ENCODE data around the gene PLCB2. TPM values are rescaled to one million over a fixed set of nuclear protein-coding genes. Genes with fewer than 3 reads are reported as not detected.

Gene PLCB2
- total RNA-seq, 1 donor from 2014 or later: not detected

- H3K36me3 ChIP-seq (ENCODE audit: control insufficient read depth, insufficient read depth, low read length): no peaks in the 10 kb centered on the region
- DNase-seq (ENCODE audit: low read depth) (no peak), FAIRE-seq (peak; percentile 52)
- no peak for TF ChIP-seq CTCF (IDR thresholded peaks at IDR 0.05; ENCODE audit: insufficient read depth, low read length, severe bottlenecking)
- H3K4me3 ChIP-seq (ENCODE audit: low read depth, low read length): no peak overlapping the region
- H3K27me3 ChIP-seq (ENCODE audit: control insufficient read depth, insufficient read depth, low read length): peaks cover 8% of the 10 kb centered on the region
Observed at GRCh38 chr15:40292246-40292645, 15.5 kb downstream of the PLCB2 start.

GRCh38 chr15:40290918-40291574, 16.7 kb downstream of the PLCB2 start:
- Histone ChIP-seq H3K27me3 (ENCODE audit: control insufficient read depth, insufficient read depth, low read length) (peaks cover 8% of the 10 kb centered on the region), H3K36me3 (ENCODE audit: control insufficient read depth, insufficient read depth, low read length) (no peaks in the 10 kb centered on the region), H3K4me3 (ENCODE audit: low read depth, low read length) (peak overlapping the region; percentile 21)
- TF ChIP-seq CTCF (IDR thresholded peaks at IDR 0.05; ENCODE audit: insufficient read depth, low read length, severe bottlenecking): peak; percentile 1
- no peak for FAIRE-seq
- peak; percentile 43 for DNase-seq (ENCODE audit: low read depth)

GRCh38 chr15:40290545-40290917, 17.2 kb downstream of the PLCB2 start:
- no peak for DNase-seq (ENCODE audit: low read depth)
- TF ChIP-seq CTCF (IDR thresholded peaks at IDR 0.05; ENCODE audit: insufficient read depth, low read length, severe bottlenecking): no peak
- Histone ChIP-seq H3K36me3 (ENCODE audit: control insufficient read depth, insufficient read depth, low read length) (no peaks in the 10 kb centered on the region), H3K4me3 (ENCODE audit: low read depth, low read length) (no peak overlapping the region), H3K27me3 (ENCODE audit: control insufficient read depth, insufficient read depth, low read length) (peaks cover 5% of the 10 kb centered on the region)
- FAIRE-seq: no peak

GRCh38 chr15:40289140-40289775, 18.5 kb downstream of the PLCB2 start:
- Histone ChIP-seq H3K27me3 (ENCODE audit: control insufficient read depth, insufficient read depth, low read length) (peaks cover 5% of the 10 kb centered on the region), H3K4me3 (ENCODE audit: low read depth, low read length) (no peak overlapping the region), H3K36me3 (ENCODE audit: control insufficient read depth, insufficient read depth, low read length) (no peaks in the 10 kb centered on the region)
- FAIRE-seq (no peak), DNase-seq (ENCODE audit: low read depth) (no peak)
- TF ChIP-seq CTCF (IDR thresholded peaks at IDR 0.05; ENCODE audit: insufficient read depth, low read length, severe bottlenecking): peak; percentile 31

GRCh38 chr15:40287968-40288367, 19.8 kb downstream of the PLCB2 start:
- no peak overlapping the region for H3K4me3 ChIP-seq (ENCODE audit: low read depth, low read length)
- DNase-seq (ENCODE audit: low read depth) (no peak), FAIRE-seq (no peak)
- peaks cover 13% of the 10 kb centered on the region for H3K27me3 ChIP-seq (ENCODE audit: control insufficient read depth, insufficient read depth, low read length)
- no peaks in the 10 kb centered on the region for H3K36me3 ChIP-seq (ENCODE audit: control insufficient read depth, insufficient read depth, low read length)
- TF ChIP-seq CTCF (IDR thresholded peaks at IDR 0.05; ENCODE audit: insufficient read depth, low read length, severe bottlenecking): no peak
